Fibroblast of villous mesenchyme (primary cell): ENCODE results near the gene HDLBP. TPM values are rescaled to one million over a fixed set of nuclear protein-coding genes. Genes with fewer than 3 reads are reported as not detected.
"Not testable (repeated sequence)": the region's sequence is repeated elsewhere in the genome, so short reads cannot be mapped to it uniquely, and the experiment has no call there.

ENCODE experiments used
- DNase-seq: peaks from one replicate; pipeline ENCODE4 v3.0.0-alpha.2; 2010; ENCODE audit warnings: low read depth
- H3K4me3 ChIP-seq: 2 replicates; pipeline ENCODE4 v1.5.1; 2011; ENCODE audit warnings: low read depth, mild to moderate bottlenecking, low read length
- CTCF ChIP-seq: IDR thresholded peaks from 2 replicates; pipeline ENCODE4 v1.5.1; 2012; ENCODE audit warnings: low read depth, mild to moderate bottlenecking, low read length; ENCODE audit not compliant: insufficient read depth
- total RNA-seq: library from RNA; depleted of rRNA; stranded (reverse); fragments of >200 nt; gene quantifications from 2 replicates; pipeline ENCODE4 v1.2.3, GENCODE V29; 2012

The HDLBP gene
- total RNA-seq, 1 donor: 1,343 TPM

GRCh38 chr2:241279413-241279812 lies 36.1 kb downstream of the HDLBP start:
- no peak for TF ChIP-seq CTCF
- DNase-seq: peak; percentile 80
- no peak overlapping the region for H3K4me3 ChIP-seq

- not testable (repeated sequence) for H3K4me3 ChIP-seq, DNase-seq
These were observed 37.2 kb downstream of the HDLBP start for GRCh38 chr2:241278306-241278705.

GRCh38 chr2:241275910-241276309 lies 39.6 kb downstream of the HDLBP start:
- DNase-seq: no peak
- H3K4me3 ChIP-seq: no peak overlapping the region
- TF ChIP-seq CTCF: no peak

DNA sequence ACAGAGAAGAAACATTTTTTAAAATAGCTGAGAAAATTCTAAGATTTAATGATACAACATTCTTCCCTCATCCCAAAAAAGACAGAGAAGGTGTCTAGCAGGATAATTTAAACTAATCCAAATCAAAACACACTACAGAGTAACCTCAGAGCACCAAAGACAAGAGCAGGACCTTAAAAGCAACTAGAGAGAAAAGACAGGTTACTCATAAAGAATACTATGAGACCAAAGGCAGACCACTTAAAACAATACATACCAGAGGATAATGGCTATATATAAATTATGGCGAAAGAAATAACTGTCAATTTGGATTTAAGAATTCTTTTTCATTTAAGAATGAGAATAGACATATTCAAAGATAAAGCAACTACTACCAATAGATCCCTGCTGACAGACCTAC lies 40.0 kb downstream of the HDLBP start:
- no peak overlapping the region for H3K4me3 ChIP-seq
- no peak for DNase-seq
- no peak for TF ChIP-seq CTCF

GRCh38 chr2:241274127-241274526 lies 41.3 kb downstream of the HDLBP start:
- TF ChIP-seq CTCF: no peak
- no peak overlapping the region for H3K4me3 ChIP-seq
- no peak for DNase-seq

- TF ChIP-seq CTCF: no peak
- H3K4me3 ChIP-seq: peak overlapping the region; percentile 93
- DNase-seq: no peak
These were observed 42.1 kb downstream of the HDLBP start for GRCh38 chr2:241273210-241274020.

- no peak for TF ChIP-seq CTCF
- DNase-seq: peak; percentile 84
- peak overlapping the region; percentile 93 for H3K4me3 ChIP-seq
These were observed 42.9 kb downstream of the HDLBP start for GRCh38 chr2:241272303-241273209.
